ENCODE results near the gene COL9A2. TPM values are rescaled to one million over a fixed set of nuclear protein-coding genes. Genes with fewer than 3 reads are reported as not detected.

COL9A2 gene
- total RNA-seq, 1 donor from 2014 or later: 0.27 TPM

- no peak for TF ChIP-seq CTCF (IDR thresholded peaks at IDR 0.05; ENCODE audit: borderline replicate concordance)
- no peak overlapping the region for H3K27ac ChIP-seq (replicated peaks)
These were observed 35.2 kb downstream of the COL9A2 start for GRCh38 chr1:40281853-40282252.

GRCh38 chr1:40276122-40276521, 41.0 kb downstream of the COL9A2 start:
- Histone ChIP-seq H3K36me3 (peaks cover 80% of the 10 kb centered on the region), H3K27ac (replicated peaks) (peak overlapping the region; percentile 12), H3K27me3 (ENCODE audit: low read depth) (no peaks in the 10 kb centered on the region), H3K9me3 (replicated peaks) (no peaks in the 10 kb centered on the region), H3K4me3 (no peak overlapping the region), H3K4me1 (peaks cover 19% of the 10 kb centered on the region)
- no peak for TF ChIP-seq CTCF (IDR thresholded peaks at IDR 0.05; ENCODE audit: borderline replicate concordance)
- intact Hi-C loops (cut with micrococcal nuclease): no loop called here
- DNase-seq: no peak

More at GRCh38 chr1:40281853-40282252, 35.2 kb downstream of the COL9A2 start:
- Histone ChIP-seq H3K4me3 (no peak overlapping the region), H3K4me1 (peaks cover under 1% of the 10 kb centered on the region), H3K27me3 (ENCODE audit: low read depth) (no peaks in the 10 kb centered on the region), H3K36me3 (peaks cover 83% of the 10 kb centered on the region), H3K9me3 (replicated peaks) (no peaks in the 10 kb centered on the region)
- intact Hi-C loops (cut with micrococcal nuclease): no loop called here
- DNase-seq: no peak

- Histone ChIP-seq H3K4me1 (peaks cover 24% of the 10 kb centered on the region), H3K27me3 (ENCODE audit: low read depth) (no peaks in the 10 kb centered on the region), H3K4me3 (no peak overlapping the region), H3K9me3 (replicated peaks) (no peaks in the 10 kb centered on the region), H3K27ac (replicated peaks) (peak overlapping the region; percentile 30), H3K36me3 (peaks cover 80% of the 10 kb centered on the region)
- intact Hi-C loops (cut with micrococcal nuclease): no loop called here
- TF ChIP-seq CTCF (IDR thresholded peaks at IDR 0.05; ENCODE audit: borderline replicate concordance): no peak
- DNase-seq: no peak
These were observed 42.8 kb downstream of the COL9A2 start for GRCh38 chr1:40274331-40274730.

- DNase-seq: no peak
- H3K27ac ChIP-seq (replicated peaks): peak overlapping the region; percentile 30
- H3K4me3 ChIP-seq: no peak overlapping the region
- intact Hi-C loops (cut with micrococcal nuclease): no loop called here
- no peaks in the 10 kb centered on the region for H3K27me3 ChIP-seq (ENCODE audit: low read depth)
- H3K4me1 ChIP-seq: peaks cover 29% of the 10 kb centered on the region
- H3K9me3 ChIP-seq (replicated peaks): no peaks in the 10 kb centered on the region
- peaks cover 80% of the 10 kb centered on the region for H3K36me3 ChIP-seq
- no peak for TF ChIP-seq CTCF (IDR thresholded peaks at IDR 0.05; ENCODE audit: borderline replicate concordance)
These were observed 43.4 kb downstream of the COL9A2 start for GRCh38 chr1:40273547-40274166.

GRCh38 chr1:40272653-40273213, 44.4 kb downstream of the COL9A2 start:
- H3K9me3 ChIP-seq (replicated peaks): no peaks in the 10 kb centered on the region
- peaks cover 87% of the 10 kb centered on the region for H3K36me3 ChIP-seq
- TF ChIP-seq CTCF (IDR thresholded peaks at IDR 0.05; ENCODE audit: borderline replicate concordance): no peak
- peak overlapping the region; percentile 13 for H3K27ac ChIP-seq (replicated peaks)
- no peak overlapping the region for H3K4me3 ChIP-seq
- intact Hi-C loops (cut with micrococcal nuclease): no loop called here
- H3K27me3 ChIP-seq (ENCODE audit: low read depth): no peaks in the 10 kb centered on the region
- H3K4me1 ChIP-seq: peaks cover 35% of the 10 kb centered on the region
- DNase-seq: no peak

Measured in left ventricle myocardium inferior (tissue), 1 donor.